Measurements from ENCODE around the gene AZI2.

The AZI2 gene

DNA sequence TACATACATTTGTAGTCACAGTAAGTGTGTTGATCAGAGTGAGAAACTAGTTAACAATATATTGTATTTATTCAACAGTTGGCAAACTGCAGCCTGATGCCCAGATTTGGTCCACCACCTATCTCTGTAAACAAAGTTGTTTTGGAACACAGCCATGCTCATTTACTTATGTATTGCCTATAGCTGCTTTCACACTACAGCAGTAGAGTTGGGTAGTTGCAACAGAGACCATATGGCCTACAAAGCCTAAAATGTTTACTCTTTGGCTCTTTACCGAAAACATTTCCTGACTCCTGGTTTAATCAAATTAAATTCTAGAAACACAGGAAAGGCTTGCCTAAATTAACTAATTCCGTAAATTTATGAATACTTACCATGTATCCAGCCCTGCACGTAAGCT is 67.8 kb downstream of the AZI2 start:
- TF ChIP-seq, protein P1, sequence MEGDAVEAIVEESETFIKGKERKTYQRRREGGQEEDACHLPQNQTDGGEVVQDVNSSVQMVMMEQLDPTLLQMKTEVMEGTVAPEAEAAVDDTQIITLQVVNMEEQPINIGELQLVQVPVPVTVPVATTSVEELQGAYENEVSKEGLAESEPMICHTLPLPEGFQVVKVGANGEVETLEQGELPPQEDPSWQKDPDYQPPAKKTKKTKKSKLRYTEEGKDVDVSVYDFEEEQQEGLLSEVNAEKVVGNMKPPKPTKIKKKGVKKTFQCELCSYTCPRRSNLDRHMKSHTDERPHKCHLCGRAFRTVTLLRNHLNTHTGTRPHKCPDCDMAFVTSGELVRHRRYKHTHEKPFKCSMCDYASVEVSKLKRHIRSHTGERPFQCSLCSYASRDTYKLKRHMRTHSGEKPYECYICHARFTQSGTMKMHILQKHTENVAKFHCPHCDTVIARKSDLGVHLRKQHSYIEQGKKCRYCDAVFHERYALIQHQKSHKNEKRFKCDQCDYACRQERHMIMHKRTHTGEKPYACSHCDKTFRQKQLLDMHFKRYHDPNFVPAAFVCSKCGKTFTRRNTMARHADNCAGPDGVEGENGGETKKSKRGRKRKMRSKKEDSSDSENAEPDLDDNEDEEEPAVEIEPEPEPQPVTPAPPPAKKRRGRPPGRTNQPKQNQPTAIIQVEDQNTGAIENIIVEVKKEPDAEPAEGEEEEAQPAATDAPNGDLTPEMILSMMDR (conservative IDR thresholded peaks at IDR 0.05; ENCODE audit: control insufficient read depth, insufficient read depth, low read depth, low read length), result no peak
- H3K4me3 ChIP-seq (ENCODE audit: control insufficient read depth, low read depth, low read length), result no peak overlapping the region
- DNase-seq (ENCODE audit: low read depth), result no peak

DNA sequence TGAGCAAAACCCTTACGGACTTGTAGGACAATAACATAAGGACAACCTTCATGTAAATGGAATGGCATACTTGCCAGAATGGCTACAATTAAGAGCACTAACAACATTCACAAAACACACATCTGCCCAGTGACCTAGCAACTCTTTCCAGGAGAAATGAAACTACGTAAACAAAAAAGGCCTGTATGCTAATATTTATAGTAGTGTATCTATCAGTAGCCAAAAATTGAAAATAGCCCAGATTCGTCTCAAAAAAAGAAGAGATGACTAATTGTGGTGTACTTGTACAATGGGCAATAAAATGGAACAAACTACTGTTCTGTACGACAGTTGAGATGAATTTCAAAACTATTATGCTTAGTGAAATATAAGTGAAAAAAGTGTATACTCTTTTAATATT is 68.9 kb downstream of the AZI2 start:
- DNase-seq (ENCODE audit: low read depth), result peak; percentile 14
- TF ChIP-seq, protein P1 (conservative IDR thresholded peaks at IDR 0.05; ENCODE audit: control insufficient read depth, insufficient read depth, low read depth, low read length), result no peak

DNA sequence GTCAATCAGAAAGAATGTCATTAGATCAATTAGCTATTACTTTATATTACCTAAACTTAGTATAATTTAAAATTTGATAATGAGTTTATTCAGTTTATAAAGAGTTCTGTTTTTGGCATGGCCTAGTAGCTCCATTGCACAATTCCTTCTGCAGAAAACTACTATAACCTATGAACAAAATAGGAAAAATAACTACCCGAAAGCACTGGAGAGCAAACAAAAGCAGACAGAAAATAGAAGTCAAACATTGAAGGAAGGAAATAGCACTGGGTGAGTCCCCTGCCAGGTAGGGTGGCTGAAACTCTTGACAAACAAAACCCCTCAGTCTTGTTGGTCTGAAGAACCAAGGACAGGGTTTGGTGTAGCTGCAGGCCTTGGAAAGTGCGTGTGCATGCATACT is 69.7 kb downstream of the AZI2 start:
- DNase-seq (ENCODE audit: low read depth), result no peak
- H3K4me3 ChIP-seq (ENCODE audit: control insufficient read depth, low read depth, low read length), result no peak overlapping the region
- TF ChIP-seq, protein P1 (conservative IDR thresholded peaks at IDR 0.05; ENCODE audit: control insufficient read depth, insufficient read depth, low read depth, low read length), result no peak

More for the DNA sequence above, 68.9 kb downstream of the AZI2 start:
- no peak overlapping the region for H3K4me3 ChIP-seq (ENCODE audit: control insufficient read depth, low read depth, low read length)

DNA sequence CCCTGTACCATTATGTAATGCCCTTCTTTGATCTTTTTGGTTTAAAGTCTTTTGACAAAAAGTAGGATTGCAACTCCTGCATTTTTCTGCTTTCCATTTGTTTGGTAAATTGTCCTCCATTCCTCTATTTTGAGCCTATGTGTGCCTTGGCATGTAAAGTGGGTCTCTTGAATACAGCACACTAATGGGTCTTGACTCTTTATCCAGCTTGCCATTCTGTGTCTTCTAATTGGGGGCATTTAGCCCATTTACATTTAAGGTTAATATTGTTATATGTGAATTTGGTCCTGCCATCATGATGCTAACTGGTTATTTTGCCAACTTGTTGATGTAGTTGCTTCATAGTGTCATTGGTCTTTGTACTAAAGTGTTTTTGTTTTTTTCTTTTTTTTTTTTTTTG is 74.8 kb downstream of the AZI2 start:
- TF ChIP-seq, protein P1 (conservative IDR thresholded peaks at IDR 0.05; ENCODE audit: control insufficient read depth, insufficient read depth, low read depth, low read length), result no peak
- H3K4me3 ChIP-seq (ENCODE audit: control insufficient read depth, low read depth, low read length), result no peak overlapping the region
- DNase-seq (ENCODE audit: low read depth), result no peak

Data from fibroblast of mammary gland (primary cell).